ENCODE data around the gene COL19A1.
A peak's percentile ranks its signal among the peaks of the same experiment; 100 is the strongest.

Gene COL19A1

GRCh38 chr6:69866770-69867638, 648 bp downstream of the COL19A1 start:
- TF ChIP-seq, protein P1, sequence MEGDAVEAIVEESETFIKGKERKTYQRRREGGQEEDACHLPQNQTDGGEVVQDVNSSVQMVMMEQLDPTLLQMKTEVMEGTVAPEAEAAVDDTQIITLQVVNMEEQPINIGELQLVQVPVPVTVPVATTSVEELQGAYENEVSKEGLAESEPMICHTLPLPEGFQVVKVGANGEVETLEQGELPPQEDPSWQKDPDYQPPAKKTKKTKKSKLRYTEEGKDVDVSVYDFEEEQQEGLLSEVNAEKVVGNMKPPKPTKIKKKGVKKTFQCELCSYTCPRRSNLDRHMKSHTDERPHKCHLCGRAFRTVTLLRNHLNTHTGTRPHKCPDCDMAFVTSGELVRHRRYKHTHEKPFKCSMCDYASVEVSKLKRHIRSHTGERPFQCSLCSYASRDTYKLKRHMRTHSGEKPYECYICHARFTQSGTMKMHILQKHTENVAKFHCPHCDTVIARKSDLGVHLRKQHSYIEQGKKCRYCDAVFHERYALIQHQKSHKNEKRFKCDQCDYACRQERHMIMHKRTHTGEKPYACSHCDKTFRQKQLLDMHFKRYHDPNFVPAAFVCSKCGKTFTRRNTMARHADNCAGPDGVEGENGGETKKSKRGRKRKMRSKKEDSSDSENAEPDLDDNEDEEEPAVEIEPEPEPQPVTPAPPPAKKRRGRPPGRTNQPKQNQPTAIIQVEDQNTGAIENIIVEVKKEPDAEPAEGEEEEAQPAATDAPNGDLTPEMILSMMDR (IDR thresholded peaks at IDR 0.05): peak in 1 of 2 experiments; percentile 36
- Histone ChIP-seq H3K9me3 (no peaks in the 10 kb centered on the region), H3K4me1 (peaks cover 0 to 17% (median 7%) of the 10 kb centered on the region in 4 donors), H3K36me3 (no peaks in the 10 kb centered on the region), H3K4me3 (peak overlapping the region; percentile 61 to 70), H3K27ac (peak overlapping the region; percentile 71 to 79), H3K27me3 (no peaks in the 10 kb centered on the region)
- peak; percentile 41 to 69 for DNase-seq
- intact Hi-C loops (cut with DNase I; ENCODE audit: low total_unique reads): no loop called here

GRCh38 chr6:69867639-69867976, 1.3 kb downstream of the COL19A1 start:
- TF ChIP-seq, protein P1 (IDR thresholded peaks at IDR 0.05): no peak
- H3K4me1 ChIP-seq: peaks cover 0 to 17% (median 7%) of the 10 kb centered on the region in 4 donors
- intact Hi-C loops (cut with DNase I; ENCODE audit: low total_unique reads): no loop called here
- DNase-seq: no peak
- H3K9me3 ChIP-seq: no peaks in the 10 kb centered on the region
- H3K27ac ChIP-seq: peak overlapping the region; percentile 71 to 79
- H3K4me3 ChIP-seq: peak overlapping the region; percentile 61 to 70
- no peaks in the 10 kb centered on the region for H3K36me3 ChIP-seq
- H3K27me3 ChIP-seq: no peaks in the 10 kb centered on the region

DNA sequence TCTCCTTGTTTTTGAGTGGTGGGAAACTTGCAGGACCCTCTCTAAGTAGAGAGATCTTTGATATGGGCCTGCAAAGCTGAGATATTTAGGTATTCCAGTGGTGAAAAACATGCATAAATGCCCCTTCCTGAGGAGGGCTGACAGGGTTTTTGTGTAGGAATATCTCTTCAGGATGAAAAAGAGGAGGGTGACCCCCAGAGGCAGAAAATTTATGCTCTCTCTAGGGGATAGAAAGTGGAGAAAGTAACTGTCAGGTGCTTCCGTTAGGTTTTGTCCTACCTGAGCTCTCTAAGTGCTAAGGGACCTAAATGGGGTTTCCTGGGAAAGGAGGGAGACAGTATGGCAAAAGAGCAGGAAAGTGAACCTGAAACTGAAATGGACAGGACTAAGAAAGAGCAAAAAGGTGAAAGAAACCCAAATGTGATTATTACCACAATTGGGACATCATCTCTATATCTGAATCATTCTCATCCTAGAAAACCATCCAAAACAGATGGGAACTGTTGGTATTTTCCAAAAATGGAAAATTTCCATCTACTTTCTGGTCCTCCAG, 2.0 kb downstream of the COL19A1 start:
- no peak overlapping the region for H3K4me3 ChIP-seq
- TF ChIP-seq, protein P1 (IDR thresholded peaks at IDR 0.05): no peak
- H3K9me3 ChIP-seq: no peaks in the 10 kb centered on the region
- H3K27me3 ChIP-seq: no peaks in the 10 kb centered on the region
- H3K36me3 ChIP-seq: no peaks in the 10 kb centered on the region
- peaks cover 0 to 17% (median 7%) of the 10 kb centered on the region in 4 donors for H3K4me1 ChIP-seq
- DNase-seq: no peak
- intact Hi-C loops (cut with DNase I; ENCODE audit: low total_unique reads): no loop called here
- peak overlapping the region in 1 of 2 donors; percentile 79 for H3K27ac ChIP-seq

GRCh38 chr6:69868961-69869360, 2.6 kb downstream of the COL19A1 start:
- no peak overlapping the region for H3K4me3 ChIP-seq
- no peaks in the 10 kb centered on the region for H3K27me3 ChIP-seq
- no peak overlapping the region for H3K27ac ChIP-seq
- intact Hi-C loops (cut with DNase I; ENCODE audit: low total_unique reads): no loop called here
- no peaks in the 10 kb centered on the region for H3K36me3 ChIP-seq
- peaks cover 0 to 17% (median 7%) of the 10 kb centered on the region in 4 donors for H3K4me1 ChIP-seq
- TF ChIP-seq, protein P1 (IDR thresholded peaks at IDR 0.05): no peak
- H3K9me3 ChIP-seq: no peaks in the 10 kb centered on the region
- DNase-seq: no peak

- H3K4me3 ChIP-seq: no peak overlapping the region
- H3K27ac ChIP-seq: no peak overlapping the region
- TF ChIP-seq, protein P1 (IDR thresholded peaks at IDR 0.05): no peak
- no peaks in the 10 kb centered on the region for H3K9me3 ChIP-seq
- H3K27me3 ChIP-seq: no peaks in the 10 kb centered on the region
- intact Hi-C loops (cut with DNase I; ENCODE audit: low total_unique reads): no loop called here
- peaks cover 0 to 9% (median 3%) of the 10 kb centered on the region in 4 donors for H3K4me1 ChIP-seq
- no peaks in the 10 kb centered on the region for H3K36me3 ChIP-seq
- no peak for DNase-seq
Observed at GRCh38 chr6:69871107-69871506, 4.8 kb downstream of the COL19A1 start.
